ENCODE results near the gene ROS1.

ROS1 gene

GRCh38 chr6:117309611-117310010, 116.1 kb downstream of the ROS1 start:
- H2AFZ ChIP-seq (ENCODE audit: low read depth, low read length): no peak overlapping the region
- H2BK15ac ChIP-seq (ENCODE audit: low read depth, poor library complexity, severe bottlenecking): no peak overlapping the region
- H3K4me3 ChIP-seq (ENCODE audit: insufficient read depth in 1 of 2, low read depth in 1 of 2, low read length in 2 of 2): no peak overlapping the region
- peaks cover 0 to 8% of the 10 kb centered on the region in 2 experiments for H3K27me3 ChIP-seq (ENCODE audit: control insufficient read depth in 1 of 2, insufficient read depth in 1 of 2, low read length in 2 of 2)
- H3K23ac ChIP-seq (ENCODE audit: low read length in 2 of 2): no peak overlapping the region
- H3K9me3 ChIP-seq (ENCODE audit: control insufficient read depth, low read length): no peaks in the 10 kb centered on the region
- no peaks in the 10 kb centered on the region for H3K36me3 ChIP-seq (ENCODE audit: control insufficient read depth in 1 of 2, insufficient read depth in 2 of 2, low read depth in 1 of 2, low read length in 2 of 2)
- no peak overlapping the region for H2BK120ac ChIP-seq (ENCODE audit: low read depth, low read length)
- no peak overlapping the region for H2BK5ac ChIP-seq (ENCODE audit: low read depth, low read length, poor library complexity, severe bottlenecking)
- H3K9ac ChIP-seq (ENCODE audit: low read length): no peak overlapping the region
- H3K14ac ChIP-seq (ENCODE audit: low read length in 2 of 2): no peak overlapping the region
- H3K27ac ChIP-seq (ENCODE audit: low read length, poor library complexity, severe bottlenecking): no peak overlapping the region
- no peaks in the 10 kb centered on the region for H3K4me1 ChIP-seq (ENCODE audit: control insufficient read depth, insufficient read depth, low read depth, low read length)
- H2AK5ac ChIP-seq (ENCODE audit: low read length, severe bottlenecking): no peak overlapping the region
- H3K4ac ChIP-seq (ENCODE audit: low read depth in 1 of 2, low read length in 2 of 2): no peak overlapping the region
- no peak overlapping the region for H4K91ac ChIP-seq (ENCODE audit: low read length)
- no peaks in the 10 kb centered on the region for H3K79me1 ChIP-seq (replicated peaks; ENCODE audit: low read length, poor library complexity, severe bottlenecking)
- no peak overlapping the region for H3K18ac ChIP-seq (ENCODE audit: low read depth in 1 of 2, low read length in 2 of 2)
- no peak overlapping the region for H4K8ac ChIP-seq (ENCODE audit: low read length)
- DNase-seq: no peak
- H3K4me2 ChIP-seq (ENCODE audit: low read length, poor library complexity, severe bottlenecking): no peak overlapping the region
- no peak overlapping the region for H2BK12ac ChIP-seq (ENCODE audit: low read length in 2 of 2)

- Histone ChIP-seq H3K18ac (ENCODE audit: low read depth in 1 of 2, low read length in 2 of 2) (no peak overlapping the region), H3K4ac (ENCODE audit: low read depth in 1 of 2, low read length in 2 of 2) (no peak overlapping the region), H3K27ac (ENCODE audit: low read length, poor library complexity, severe bottlenecking) (no peak overlapping the region), H2BK5ac (ENCODE audit: low read depth, low read length, poor library complexity, severe bottlenecking) (no peak overlapping the region), H4K8ac (ENCODE audit: low read length) (no peak overlapping the region), H2AFZ (ENCODE audit: low read depth, low read length) (no peak overlapping the region), H3K9ac (ENCODE audit: low read length) (no peak overlapping the region), H3K27me3 (ENCODE audit: control insufficient read depth in 1 of 2, insufficient read depth in 1 of 2, low read length in 2 of 2) (peaks cover 0 to 8% of the 10 kb centered on the region in 2 experiments), H3K4me2 (ENCODE audit: low read length, poor library complexity, severe bottlenecking) (no peak overlapping the region), H3K23ac (ENCODE audit: low read length in 2 of 2) (no peak overlapping the region), H3K4me3 (ENCODE audit: insufficient read depth in 1 of 2, low read depth in 1 of 2, low read length in 2 of 2) (no peak overlapping the region), H2BK15ac (ENCODE audit: low read depth, poor library complexity, severe bottlenecking) (no peak overlapping the region), H3K4me1 (ENCODE audit: control insufficient read depth, insufficient read depth, low read depth, low read length) (no peaks in the 10 kb centered on the region), H3K79me1 (replicated peaks; ENCODE audit: low read length, poor library complexity, severe bottlenecking) (no peaks in the 10 kb centered on the region), H3K9me3 (ENCODE audit: control insufficient read depth, low read length) (no peaks in the 10 kb centered on the region), H4K91ac (ENCODE audit: low read length) (no peak overlapping the region), H3K14ac (ENCODE audit: low read length in 2 of 2) (peak overlapping the region in 1 of 2 experiments; percentile 61), H2BK120ac (ENCODE audit: low read depth, low read length) (no peak overlapping the region), H2BK12ac (ENCODE audit: low read length in 2 of 2) (no peak overlapping the region), H2AK5ac (ENCODE audit: low read length, severe bottlenecking) (no peak overlapping the region), H3K36me3 (ENCODE audit: control insufficient read depth in 1 of 2, insufficient read depth in 2 of 2, low read depth in 1 of 2, low read length in 2 of 2) (no peaks in the 10 kb centered on the region)
- WGBS: 63% methylated on average over 3 of the region's 3 CpGs
- no peak for DNase-seq
Observed at GRCh38 chr6:117309069-117309468, 116.7 kb downstream of the ROS1 start.

GRCh38 chr6:117307655-117308054, 118.1 kb downstream of the ROS1 start:
- Histone ChIP-seq H3K79me1 (replicated peaks; ENCODE audit: low read length, poor library complexity, severe bottlenecking) (no peaks in the 10 kb centered on the region), H2BK120ac (ENCODE audit: low read depth, low read length) (no peak overlapping the region), H2BK12ac (ENCODE audit: low read length in 2 of 2) (no peak overlapping the region), H4K8ac (ENCODE audit: low read length) (no peak overlapping the region), H3K27ac (ENCODE audit: low read length, poor library complexity, severe bottlenecking) (no peak overlapping the region), H3K4me2 (ENCODE audit: low read length, poor library complexity, severe bottlenecking) (no peak overlapping the region), H3K4me3 (ENCODE audit: insufficient read depth in 1 of 2, low read depth in 1 of 2, low read length in 2 of 2) (no peak overlapping the region), H3K27me3 (ENCODE audit: control insufficient read depth in 1 of 2, insufficient read depth in 1 of 2, low read length in 2 of 2) (peaks cover 0 to 9% of the 10 kb centered on the region in 2 experiments), H3K36me3 (ENCODE audit: control insufficient read depth in 1 of 2, insufficient read depth in 2 of 2, low read depth in 1 of 2, low read length in 2 of 2) (no peaks in the 10 kb centered on the region), H4K91ac (ENCODE audit: low read length) (no peak overlapping the region), H3K14ac (ENCODE audit: low read length in 2 of 2) (no peak overlapping the region), H3K23ac (ENCODE audit: low read length in 2 of 2) (no peak overlapping the region), H2BK5ac (ENCODE audit: low read depth, low read length, poor library complexity, severe bottlenecking) (no peak overlapping the region), H3K18ac (ENCODE audit: low read depth in 1 of 2, low read length in 2 of 2) (no peak overlapping the region), H2AK5ac (ENCODE audit: low read length, severe bottlenecking) (no peak overlapping the region), H3K9ac (ENCODE audit: low read length) (no peak overlapping the region), H3K9me3 (ENCODE audit: control insufficient read depth, low read length) (no peaks in the 10 kb centered on the region), H3K4me1 (ENCODE audit: control insufficient read depth, insufficient read depth, low read depth, low read length) (no peaks in the 10 kb centered on the region), H3K4ac (ENCODE audit: low read depth in 1 of 2, low read length in 2 of 2) (no peak overlapping the region), H2AFZ (ENCODE audit: low read depth, low read length) (no peak overlapping the region), H2BK15ac (ENCODE audit: low read depth, poor library complexity, severe bottlenecking) (no peak overlapping the region)
- no peak for DNase-seq
- WGBS: 98% methylated on average over 3 of the region's 3 CpGs

- Histone ChIP-seq H4K91ac (ENCODE audit: low read length) (no peak overlapping the region), H2BK120ac (ENCODE audit: low read depth, low read length) (no peak overlapping the region), H3K36me3 (ENCODE audit: control insufficient read depth in 1 of 2, insufficient read depth in 2 of 2, low read depth in 1 of 2, low read length in 2 of 2) (no peaks in the 10 kb centered on the region), H3K9me3 (ENCODE audit: control insufficient read depth, low read length) (no peaks in the 10 kb centered on the region), H3K4ac (ENCODE audit: low read depth in 1 of 2, low read length in 2 of 2) (no peak overlapping the region), H2BK15ac (ENCODE audit: low read depth, poor library complexity, severe bottlenecking) (no peak overlapping the region), H2AK5ac (ENCODE audit: low read length, severe bottlenecking) (no peak overlapping the region), H3K23ac (ENCODE audit: low read length in 2 of 2) (no peak overlapping the region), H2AFZ (ENCODE audit: low read depth, low read length) (peak overlapping the region; percentile 14), H3K18ac (ENCODE audit: low read depth in 1 of 2, low read length in 2 of 2) (no peak overlapping the region), H4K8ac (ENCODE audit: low read length) (no peak overlapping the region), H3K27ac (ENCODE audit: low read length, poor library complexity, severe bottlenecking) (no peak overlapping the region), H3K4me2 (ENCODE audit: low read length, poor library complexity, severe bottlenecking) (no peak overlapping the region), H3K79me1 (replicated peaks; ENCODE audit: low read length, poor library complexity, severe bottlenecking) (no peaks in the 10 kb centered on the region), H3K14ac (ENCODE audit: low read length in 2 of 2) (no peak overlapping the region), H3K27me3 (ENCODE audit: control insufficient read depth in 1 of 2, insufficient read depth in 1 of 2, low read length in 2 of 2) (peaks cover 0 to 16% of the 10 kb centered on the region in 2 experiments), H2BK12ac (ENCODE audit: low read length in 2 of 2) (no peak overlapping the region), H3K4me1 (ENCODE audit: control insufficient read depth, insufficient read depth, low read depth, low read length) (no peaks in the 10 kb centered on the region), H3K4me3 (ENCODE audit: insufficient read depth in 1 of 2, low read depth in 1 of 2, low read length in 2 of 2) (no peak overlapping the region), H3K9ac (ENCODE audit: low read length) (no peak overlapping the region), H2BK5ac (ENCODE audit: low read depth, low read length, poor library complexity, severe bottlenecking) (no peak overlapping the region)
- DNase-seq: no peak
- 77% methylated on average over 2 of the region's 3 CpGs for WGBS
Observed at GRCh38 chr6:117306227-117306790, 119.4 kb downstream of the ROS1 start.
